HepG2 (cell line): ENCODE measurements around the gene MFSD8.

Experiments used
- ARNT ChIP-seq: fragments of 450-650 bp; IDR thresholded peaks from 2 replicates; pipeline ENCODE4 v1.6.1; 2017
- EZH2 ChIP-seq: conservative IDR thresholded peaks from 2 replicates; pipeline ENCODE4 v1.6.1; 2012; ENCODE audit warnings: mild to moderate bottlenecking, low read depth, low read length, moderate library complexity
- POLR2A ChIP-seq, 2 experiments: IDR thresholded peaks; 2 replicates each; pipeline ENCODE4 v1.6.1; 2011; ENCODE audit warnings: low read depth in 2 of 2, low read length in 2 of 2, mild to moderate bottlenecking in 1 of 2, moderate library complexity in 1 of 2; ENCODE audit not compliant: insufficient read depth in 1 of 2
- ZNF350 ChIP-seq: sonication (generic); formaldehyde crosslinking; IDR thresholded peaks from 2 replicates; pipeline ENCODE4 v1.4.0; 2020; ENCODE audit warnings: mild to moderate bottlenecking, low read depth, missing genetic modification reagents, borderline replicate concordance
- TF ChIP-seq, protein P1 (sequence below): sonication (generic); formaldehyde crosslinking; IDR thresholded peaks from 2 replicates; pipeline ENCODE4 v1.4.0; 2020; ENCODE audit warnings: missing genetic modification reagents
- TF ChIP-seq, protein P2 (sequence below): sonication (generic); formaldehyde crosslinking; IDR thresholded peaks from 2 replicates; pipeline ENCODE4 v1.5.0; 2020; ENCODE audit warnings: mild to moderate bottlenecking, missing genetic modification reagents, moderate library complexity

GRCh38 chr4:127930175-127930574 is 34.8 kb downstream of the MFSD8 start:
- TF ChIP-seq ZNF350: no peak
- no peak for TF ChIP-seq EZH2
- TF ChIP-seq, protein P1, sequence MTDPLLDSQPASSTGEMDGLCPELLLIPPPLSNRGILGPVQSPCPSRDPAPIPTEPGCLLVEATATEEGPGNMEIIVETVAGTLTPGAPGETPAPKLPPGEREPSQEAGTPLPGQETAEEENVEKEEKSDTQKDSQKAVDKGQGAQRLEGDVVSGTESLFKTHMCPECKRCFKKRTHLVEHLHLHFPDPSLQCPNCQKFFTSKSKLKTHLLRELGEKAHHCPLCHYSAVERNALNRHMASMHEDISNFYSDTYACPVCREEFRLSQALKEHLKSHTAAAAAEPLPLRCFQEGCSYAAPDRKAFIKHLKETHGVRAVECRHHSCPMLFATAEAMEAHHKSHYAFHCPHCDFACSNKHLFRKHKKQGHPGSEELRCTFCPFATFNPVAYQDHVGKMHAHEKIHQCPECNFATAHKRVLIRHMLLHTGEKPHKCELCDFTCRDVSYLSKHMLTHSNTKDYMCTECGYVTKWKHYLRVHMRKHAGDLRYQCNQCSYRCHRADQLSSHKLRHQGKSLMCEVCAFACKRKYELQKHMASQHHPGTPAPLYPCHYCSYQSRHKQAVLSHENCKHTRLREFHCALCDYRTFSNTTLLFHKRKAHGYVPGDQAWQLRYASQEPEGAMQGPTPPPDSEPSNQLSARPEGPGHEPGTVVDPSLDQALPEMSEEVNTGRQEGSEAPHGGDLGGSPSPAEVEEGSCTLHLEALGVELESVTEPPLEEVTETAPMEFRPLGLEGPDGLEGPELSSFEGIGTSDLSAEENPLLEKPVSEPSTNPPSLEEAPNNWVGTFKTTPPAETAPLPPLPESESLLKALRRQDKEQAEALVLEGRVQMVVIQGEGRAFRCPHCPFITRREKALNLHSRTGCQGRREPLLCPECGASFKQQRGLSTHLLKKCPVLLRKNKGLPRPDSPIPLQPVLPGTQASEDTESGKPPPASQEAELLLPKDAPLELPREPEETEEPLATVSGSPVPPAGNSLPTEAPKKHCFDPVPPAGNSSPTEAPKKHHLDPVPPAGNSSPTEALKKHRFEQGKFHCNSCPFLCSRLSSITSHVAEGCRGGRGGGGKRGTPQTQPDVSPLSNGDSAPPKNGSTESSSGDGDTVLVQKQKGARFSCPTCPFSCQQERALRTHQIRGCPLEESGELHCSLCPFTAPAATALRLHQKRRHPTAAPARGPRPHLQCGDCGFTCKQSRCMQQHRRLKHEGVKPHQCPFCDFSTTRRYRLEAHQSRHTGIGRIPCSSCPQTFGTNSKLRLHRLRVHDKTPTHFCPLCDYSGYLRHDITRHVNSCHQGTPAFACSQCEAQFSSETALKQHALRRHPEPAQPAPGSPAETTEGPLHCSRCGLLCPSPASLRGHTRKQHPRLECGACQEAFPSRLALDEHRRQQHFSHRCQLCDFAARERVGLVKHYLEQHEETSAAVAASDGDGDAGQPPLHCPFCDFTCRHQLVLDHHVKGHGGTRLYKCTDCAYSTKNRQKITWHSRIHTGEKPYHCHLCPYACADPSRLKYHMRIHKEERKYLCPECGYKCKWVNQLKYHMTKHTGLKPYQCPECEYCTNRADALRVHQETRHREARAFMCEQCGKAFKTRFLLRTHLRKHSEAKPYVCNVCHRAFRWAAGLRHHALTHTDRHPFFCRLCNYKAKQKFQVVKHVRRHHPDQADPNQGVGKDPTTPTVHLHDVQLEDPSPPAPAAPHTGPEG (CRISPR knock-in tag): no peak
- TF ChIP-seq POLR2A (IDR thresholded peaks at IDR 0.05; ENCODE audit: insufficient read depth in 1 of 2, low read depth in 2 of 2, low read length in 2 of 2): no peak
- no peak for TF ChIP-seq ARNT
- TF ChIP-seq, protein P2, sequence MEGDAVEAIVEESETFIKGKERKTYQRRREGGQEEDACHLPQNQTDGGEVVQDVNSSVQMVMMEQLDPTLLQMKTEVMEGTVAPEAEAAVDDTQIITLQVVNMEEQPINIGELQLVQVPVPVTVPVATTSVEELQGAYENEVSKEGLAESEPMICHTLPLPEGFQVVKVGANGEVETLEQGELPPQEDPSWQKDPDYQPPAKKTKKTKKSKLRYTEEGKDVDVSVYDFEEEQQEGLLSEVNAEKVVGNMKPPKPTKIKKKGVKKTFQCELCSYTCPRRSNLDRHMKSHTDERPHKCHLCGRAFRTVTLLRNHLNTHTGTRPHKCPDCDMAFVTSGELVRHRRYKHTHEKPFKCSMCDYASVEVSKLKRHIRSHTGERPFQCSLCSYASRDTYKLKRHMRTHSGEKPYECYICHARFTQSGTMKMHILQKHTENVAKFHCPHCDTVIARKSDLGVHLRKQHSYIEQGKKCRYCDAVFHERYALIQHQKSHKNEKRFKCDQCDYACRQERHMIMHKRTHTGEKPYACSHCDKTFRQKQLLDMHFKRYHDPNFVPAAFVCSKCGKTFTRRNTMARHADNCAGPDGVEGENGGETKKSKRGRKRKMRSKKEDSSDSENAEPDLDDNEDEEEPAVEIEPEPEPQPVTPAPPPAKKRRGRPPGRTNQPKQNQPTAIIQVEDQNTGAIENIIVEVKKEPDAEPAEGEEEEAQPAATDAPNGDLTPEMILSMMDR (CRISPR knock-in tag): no peak
